Tracheal epithelial cell (primary cell): Measurements from ENCODE around the gene BEX3. TPM values are rescaled to one million over a fixed set of nuclear protein-coding genes. Genes with fewer than 3 reads are reported as not detected.

Experiments
- total RNA-seq: library from RNA; depleted of rRNA; stranded (reverse); fragments of >200 nt; gene quantifications from 2 replicates; pipeline ENCODE4 v1.2.1, GENCODE V29; 2014

The BEX3 gene
- 88.2 and 133 TPM in 2 replicates for total RNA-seq

DNA sequence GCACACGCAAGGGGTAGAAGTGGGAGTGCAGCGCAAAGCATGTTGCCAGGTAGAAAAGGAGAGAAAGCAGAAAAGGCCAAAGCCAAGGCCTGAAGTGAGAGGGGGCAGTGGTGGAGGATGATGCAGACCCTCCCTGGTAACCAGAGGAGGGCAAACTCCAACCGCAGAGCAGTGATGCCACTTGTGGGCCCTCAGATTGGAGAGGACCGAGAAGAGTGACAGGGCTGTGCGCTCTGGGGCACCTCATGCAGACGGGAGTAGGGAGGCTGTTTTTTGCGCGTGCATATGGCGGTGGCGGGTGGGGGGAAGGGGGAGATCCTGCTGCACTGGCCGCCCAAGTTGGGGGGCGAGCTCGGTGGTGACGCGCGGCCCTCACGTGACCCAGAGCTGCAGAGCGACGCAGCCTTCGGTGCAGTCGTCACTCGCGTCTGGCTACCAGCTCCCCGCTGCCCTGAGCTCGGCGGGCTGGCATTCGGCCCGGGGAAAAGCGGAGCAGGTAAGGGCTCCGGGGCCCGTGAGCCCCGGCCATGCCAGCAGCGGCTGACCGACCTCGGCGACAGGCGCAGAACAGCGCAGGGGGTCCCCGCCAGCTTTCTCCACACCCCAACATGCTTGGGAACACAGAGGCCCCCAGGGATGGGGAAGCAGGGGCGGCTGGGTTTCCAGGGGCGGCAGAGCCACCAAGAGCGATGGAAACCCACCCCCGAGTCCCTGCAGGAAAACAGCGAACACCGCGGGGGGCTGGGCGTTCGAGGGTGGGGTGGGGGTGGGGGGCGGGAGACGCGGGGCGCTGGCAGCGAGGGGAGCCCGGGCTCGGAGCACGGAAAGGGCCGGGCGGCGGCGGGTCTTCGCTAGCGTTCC, at the start of gene BEX3:
Gene BEX3 (plus strand): TSS at position 421 of the 861 bp plus-strand sequence. CDS start 984 bp downstream, outside the sequence.

DNA sequence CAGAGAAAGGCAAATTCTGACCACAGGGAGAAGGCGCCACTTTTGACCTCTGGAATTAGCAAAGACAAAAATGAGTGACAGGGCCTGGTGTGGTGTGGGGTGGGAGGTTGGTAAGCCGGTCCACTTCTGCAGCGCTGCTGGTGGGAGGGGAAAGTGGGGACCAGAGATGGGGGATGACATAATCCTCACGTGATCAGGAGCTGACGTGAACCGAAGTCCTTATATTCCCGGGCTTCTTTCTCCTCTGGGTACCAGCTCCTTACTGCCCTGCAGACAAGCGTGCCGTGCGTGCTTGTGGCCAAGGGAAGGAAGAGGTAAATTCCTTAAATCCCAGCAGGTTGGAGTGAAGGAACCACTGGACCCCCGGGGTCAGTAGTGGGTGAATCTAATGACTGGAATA, 46.3 kb upstream of the BEX3 start, which contains the start of gene TCEAL7:
Gene TCEAL7 (plus strand): TSS at position 249 of the 400 bp plus-strand sequence. CDS start 1,165 bp downstream, outside the sequence.

DNA sequence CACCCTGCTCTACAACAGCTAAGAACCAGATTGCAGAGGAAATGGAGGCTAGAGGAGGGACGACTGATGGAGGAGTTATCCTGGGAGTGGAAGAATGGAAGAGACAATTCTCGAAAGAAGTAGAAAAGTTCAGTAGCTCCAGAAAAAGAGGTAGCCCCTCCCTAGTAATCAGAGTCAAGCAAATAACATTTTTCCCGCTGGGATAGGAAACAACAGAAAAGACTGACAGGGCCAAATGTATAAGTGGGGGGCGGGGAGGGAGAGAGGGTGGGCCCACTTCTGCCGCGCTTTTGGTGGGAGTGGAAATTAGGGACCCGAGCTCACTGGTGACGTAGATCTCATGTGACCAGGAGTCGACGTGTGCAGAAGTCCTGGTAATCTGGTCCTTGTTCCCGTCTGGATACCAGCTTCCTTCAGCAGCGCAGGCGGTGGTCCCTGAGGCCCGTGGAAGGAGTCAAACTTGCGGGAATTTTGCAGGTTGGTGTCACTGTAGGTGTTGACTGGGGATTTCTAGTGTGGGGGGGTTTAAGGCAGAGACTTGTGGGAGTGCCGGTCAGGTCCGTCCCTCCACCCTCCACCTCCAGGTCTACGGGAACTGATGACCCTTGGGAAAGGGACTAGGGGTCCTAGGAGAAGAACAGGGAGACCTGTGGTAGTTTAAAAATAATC, 20.1 kb upstream of the BEX3 start, which contains the start of gene TCEAL9:
Gene TCEAL9 (plus strand): TSS at position 377 of the 669 bp plus-strand sequence. CDS start 1,179 bp downstream, outside the sequence.

Other genes with a start within 250 kb of the BEX3 start
- gene BEX4, start 161.4 kb upstream of the BEX3 start, total RNA-seq, result 12.8 and 22.7 TPM in 2 replicates
- 61.7 and 84.8 TPM in 2 replicates for gene TCEAL8, start 121.4 kb upstream of the BEX3 start, total RNA-seq
- not detected in 2 replicates for gene TCEAL5, start 99.8 kb upstream of the BEX3 start, total RNA-seq
- gene BEX2, start 65.5 kb upstream of the BEX3 start, total RNA-seq, result 29.4 and 32.5 TPM in 2 replicates
- gene TCEAL7, start 46.3 kb upstream of the BEX3 start, total RNA-seq, result 3.9 and 4.0 TPM in 2 replicates
- gene TCEAL9, start 20.0 kb upstream of the BEX3 start, total RNA-seq, result 35.4 and 50.8 TPM in 2 replicates
- not detected in 2 replicates for gene RAB40A, start 143.0 kb downstream of the BEX3 start, total RNA-seq
- 17.3 and 31.3 TPM in 2 replicates for gene TCEAL4, start 209.0 kb downstream of the BEX3 start, total RNA-seq
- 1.3 and 2.9 TPM in 2 replicates for gene TCEAL3, start 231.4 kb downstream of the BEX3 start, total RNA-seq